Superior temporal gyrus (tissue), 1 donor: ENCODE data around the gene SLC25A26.
"Not testable (repeated sequence)": the region's sequence is repeated elsewhere in the genome, so short reads cannot be mapped to it uniquely, and the experiment has no call there.

ENCODE experiments used
- DNase-seq: peaks from one replicate; pipeline ENCODE4 v3.0.0-alpha.2; 2016; ENCODE audit errors: extremely low spot score

The SLC25A26 gene

GRCh38 chr3:66220602-66221377 is at the start of gene SLC25A26:
Gene SLC25A26, plus strand, starts transcription at chr3:66221001. Its CDS starts 94 bp downstream, at chr3:66221095.
- DNase-seq = peak; percentile 91

- no peak for DNase-seq
Measured at GRCh38 chr3:66172394-66172793, 48.4 kb upstream of the SLC25A26 start.

- DNase-seq = peak; percentile 76
Measured at GRCh38 chr3:66177026-66177425, 43.8 kb upstream of the SLC25A26 start.

GRCh38 chr3:66178206-66178605 is 42.6 kb upstream of the SLC25A26 start:
- DNase-seq = no peak

GRCh38 chr3:66179793-66180192 is 41.0 kb upstream of the SLC25A26 start:
- no peak for DNase-seq

GRCh38 chr3:66181764-66182163 is 39.0 kb upstream of the SLC25A26 start:
- DNase-seq = no peak

- DNase-seq = no peak
Measured at GRCh38 chr3:66182246-66182645, 38.6 kb upstream of the SLC25A26 start.

- DNase-seq = no peak
Measured at GRCh38 chr3:66186545-66186944, 34.3 kb upstream of the SLC25A26 start.

GRCh38 chr3:66195347-66195783 is 25.4 kb upstream of the SLC25A26 start:
- DNase-seq = peak; percentile 81

- DNase-seq = peak; percentile 44
Measured at GRCh38 chr3:66196633-66197032, 24.2 kb upstream of the SLC25A26 start.

- DNase-seq = no peak
Measured at GRCh38 chr3:66198437-66199088, 22.2 kb upstream of the SLC25A26 start.

- DNase-seq = no peak
Measured at GRCh38 chr3:66199089-66199473, 21.7 kb upstream of the SLC25A26 start.

GRCh38 chr3:66200147-66200546 is 20.7 kb upstream of the SLC25A26 start:
- DNase-seq = no peak

GRCh38 chr3:66200786-66201185 is 20.0 kb upstream of the SLC25A26 start:
- DNase-seq = no peak

GRCh38 chr3:66203275-66203674 is 17.5 kb upstream of the SLC25A26 start:
- no peak for DNase-seq

GRCh38 chr3:66206806-66207205 is 14.0 kb upstream of the SLC25A26 start:
- DNase-seq = no peak

- no peak for DNase-seq
Measured at GRCh38 chr3:66208189-66208588, 12.6 kb upstream of the SLC25A26 start.

GRCh38 chr3:66210687-66211295 is 10.0 kb upstream of the SLC25A26 start:
- DNase-seq = no peak

- DNase-seq = no peak
Measured at GRCh38 chr3:66211779-66212178, 9.0 kb upstream of the SLC25A26 start.

- DNase-seq = no peak
Measured at GRCh38 chr3:66215106-66215505, 5.7 kb upstream of the SLC25A26 start.

- DNase-seq = no peak
Measured at GRCh38 chr3:66220066-66220465, 735 bp upstream of the SLC25A26 start.

- no peak for DNase-seq
Measured at GRCh38 chr3:66224220-66224619, 3.4 kb downstream of the SLC25A26 start.

GRCh38 chr3:66226093-66226492 is 5.3 kb downstream of the SLC25A26 start:
- DNase-seq = not testable (repeated sequence)
